Left forelimb (tissue), 1 donor: ENCODE data around the gene PXN.

Source experiments
- DNase-seq: peaks from one replicate; pipeline ENCODE4 v3.0.0-alpha.2; 2018; ENCODE audit warnings: low spot score

The PXN gene

DNA sequence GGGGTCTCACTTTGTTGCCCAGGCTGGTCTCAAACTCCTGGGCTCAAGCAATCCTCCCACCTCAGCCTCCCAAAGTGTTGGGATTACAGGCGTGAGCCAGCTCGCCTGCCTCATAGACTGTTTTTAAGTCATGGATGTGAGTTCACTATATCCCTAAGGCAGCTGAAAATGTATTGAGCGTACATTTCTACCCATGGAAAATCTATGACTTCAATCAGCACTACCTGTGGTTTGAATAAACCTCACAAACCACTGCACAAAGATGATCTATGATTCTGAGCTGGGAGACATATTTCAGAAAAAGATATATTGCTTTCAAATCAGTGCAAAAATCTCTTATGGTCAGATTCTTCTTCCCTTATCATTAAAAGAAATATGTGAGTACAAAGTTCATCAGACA, 93.5 kb downstream of the PXN start:
- DNase-seq: no peak

DNA sequence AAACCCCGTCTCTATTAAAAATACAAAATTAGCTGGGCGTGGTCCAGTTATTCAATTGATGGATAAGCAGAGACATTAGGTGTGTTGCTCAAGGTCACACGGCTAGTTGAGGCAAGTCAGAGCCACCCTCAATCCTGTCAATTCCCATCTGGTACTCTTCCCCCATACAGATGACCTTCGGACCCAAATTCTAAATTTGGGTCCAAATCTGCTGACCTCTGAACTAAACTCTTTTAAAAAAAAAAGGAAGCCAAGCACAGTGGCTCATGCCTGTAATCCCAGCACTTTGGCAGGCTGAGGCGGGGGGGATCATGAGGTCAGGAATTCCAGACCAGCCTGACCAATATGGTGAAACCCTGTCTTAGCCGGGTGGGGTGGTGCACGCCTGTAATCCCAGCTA, 94.9 kb downstream of the PXN start:
- no peak for DNase-seq

GRCh38 chr12:120169946-120170345, 95.6 kb downstream of the PXN start:
- no peak for DNase-seq

- DNase-seq: no peak
These were observed 97.2 kb downstream of the PXN start for GRCh38 chr12:120168337-120168736.

- no peak for DNase-seq
These were observed 97.9 kb downstream of the PXN start for GRCh38 chr12:120167529-120168095.

GRCh38 chr12:120164293-120164692, 101.2 kb downstream of the PXN start:
- DNase-seq: no peak

GRCh38 chr12:120162763-120163162, 102.8 kb downstream of the PXN start:
- DNase-seq: no peak

DNA sequence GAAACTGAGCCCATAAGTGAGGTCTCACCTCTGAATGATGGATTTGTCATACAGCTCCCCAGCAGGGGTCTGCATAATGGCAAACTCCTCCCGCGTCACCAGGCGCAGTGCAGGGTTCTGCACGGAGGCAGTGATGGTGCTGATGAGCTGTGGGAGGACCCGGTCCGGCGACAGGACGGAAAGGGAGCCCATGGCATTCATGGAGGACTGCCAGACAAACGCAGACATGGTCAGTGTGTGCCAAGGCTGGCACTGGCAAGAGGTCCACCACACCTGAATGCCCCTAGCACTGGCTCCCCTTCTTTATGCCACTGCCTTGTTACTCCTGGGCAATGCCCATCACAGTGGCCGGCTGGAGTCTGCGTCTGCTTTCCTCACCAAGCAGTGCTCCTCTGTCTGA, 103.7 kb downstream of the PXN start:
- DNase-seq: no peak
